Activated T-helper 17 cell treated with anti-CD3 and anti-CD28 coated beads, Interleukin-2, amount 50 U/mL, for 72 hours (primary cell): ENCODE results near the gene ICA1L. TPM values are rescaled to one million over a fixed set of nuclear protein-coding genes. Genes with fewer than 3 reads are reported as not detected.
"Not testable (repeated sequence)": the region's sequence is repeated elsewhere in the genome, so short reads cannot be mapped to it uniquely, and the experiment has no call there.

Experiments used
- ATAC-seq: fragments of 150-1000 bp; cut with Tn5 transposase; replicated peaks from 2 replicates; pipeline ENCODE4 v1.10.0; 2021; ENCODE audit warnings: mild to moderate bottlenecking, moderate library complexity
- H3K27ac Mint-ChIP-seq: one replicate; pipeline ENCODE4 v1.8.0; 2022; ENCODE audit warnings: mixed read lengths
- H3K27me3 Mint-ChIP-seq: one replicate; pipeline ENCODE4 v1.8.0; 2022; ENCODE audit warnings: mixed read lengths
- H3K36me3 Mint-ChIP-seq: one replicate; pipeline ENCODE4 v1.8.0; 2022; ENCODE audit warnings: low read depth, mild to moderate bottlenecking, mixed read lengths
- H3K4me1 Mint-ChIP-seq: one replicate; pipeline ENCODE4 v1.8.0; 2022; ENCODE audit warnings: mixed read lengths
- H3K4me3 Mint-ChIP-seq: one replicate; pipeline ENCODE4 v1.8.0; 2022; ENCODE audit warnings: mild to moderate bottlenecking, mixed read lengths
- H3K9me3 Mint-ChIP-seq: one replicate; pipeline ENCODE4 v1.8.0; 2022; ENCODE audit warnings: mixed read lengths
- total RNA-seq, 2 donors: library from RNA; stranded (reverse); gene quantifications; one replicate each; pipeline ENCODE4 v1.2.3, GENCODE V29; 2022

ICA1L gene
- 1 to 10 TPM; 2.0 to 3.2 TPM for total RNA-seq

GRCh38 chr2:202871300-202872141 is at the start of gene ICA1L:
ICA1L (minus strand) TSS chr2:202871766; CDS start chr2:202829009, 42,757 bp downstream.
- Mint-ChIP-seq H3K4me1 (peaks cover 7% of the 10 kb centered on the region), H3K9me3 (no peaks in the 10 kb centered on the region), H3K4me3 (peak within 1 kb of the TSS; percentile 93), H3K27ac (peak within 1 kb of the TSS; percentile 73), H3K27me3 (no peaks in the 10 kb centered on the region), H3K36me3 (no peaks in the 10 kb centered on the region)
- peak; percentile 66 for ATAC-seq

- ATAC-seq, result no peak
- no peaks in the 10 kb centered on the region for H3K4me1 Mint-ChIP-seq
- H3K27me3 Mint-ChIP-seq, result no peaks in the 10 kb centered on the region
- H3K36me3 Mint-ChIP-seq, result peaks cover 15% of the 10 kb centered on the region
- H3K9me3 Mint-ChIP-seq, result no peaks in the 10 kb centered on the region
- H3K4me3 Mint-ChIP-seq, result no peak overlapping the region
- no peak overlapping the region for H3K27ac Mint-ChIP-seq
Observed at GRCh38 chr2:202918860-202919259, 47.3 kb upstream of the ICA1L start.

GRCh38 chr2:202912342-202913201 is 41.0 kb upstream of the ICA1L start:
- not testable (repeated sequence) for H3K27me3 Mint-ChIP-seq, H3K9me3 Mint-ChIP-seq, H3K36me3 Mint-ChIP-seq
- ATAC-seq, result peak; percentile 84
- peaks cover 18% of the 10 kb centered on the region for H3K4me1 Mint-ChIP-seq
- peak overlapping the region; percentile 91 for H3K4me3 Mint-ChIP-seq
- peak overlapping the region; percentile 92 for H3K27ac Mint-ChIP-seq

GRCh38 chr2:202911512-202912341 is 40.2 kb upstream of the ICA1L start, which contains the start of the genes CARF and WDR12:
CARF (plus strand) TSS chr2:202912275; CDS start chr2:202941903, 29,628 bp downstream.
WDR12 (minus strand) TSS chr2:202911673; CDS start chr2:202911476, 197 bp downstream.
- Mint-ChIP-seq H3K27me3 (no peaks in the 10 kb centered on the region), H3K9me3 (no peaks in the 10 kb centered on the region), H3K36me3 (peaks cover 14% of the 10 kb centered on the region), H3K4me1 (peaks cover 18% of the 10 kb centered on the region), H3K4me3 (peak within 1 kb of the TSS; percentile 91), H3K27ac (peak within 1 kb of the TSS; percentile 92)
- peak; percentile 91 for ATAC-seq

- H3K36me3 Mint-ChIP-seq, result peaks cover 18% of the 10 kb centered on the region
- peak overlapping the region; percentile 91 for H3K4me3 Mint-ChIP-seq
- H3K4me1 Mint-ChIP-seq, result peaks cover 18% of the 10 kb centered on the region
- H3K27ac Mint-ChIP-seq, result peak overlapping the region; percentile 92
- no peaks in the 10 kb centered on the region for H3K9me3 Mint-ChIP-seq
- no peak for ATAC-seq
- H3K27me3 Mint-ChIP-seq, result no peaks in the 10 kb centered on the region
Observed at GRCh38 chr2:202911203-202911511, 39.6 kb upstream of the ICA1L start.

- peaks cover 18% of the 10 kb centered on the region for H3K4me1 Mint-ChIP-seq
- H3K27ac Mint-ChIP-seq, result peak overlapping the region; percentile 92
- no peaks in the 10 kb centered on the region for H3K27me3 Mint-ChIP-seq
- peak overlapping the region; percentile 91 for H3K4me3 Mint-ChIP-seq
- no peak for ATAC-seq
- no peaks in the 10 kb centered on the region for H3K9me3 Mint-ChIP-seq
- peaks cover 23% of the 10 kb centered on the region for H3K36me3 Mint-ChIP-seq
Observed at GRCh38 chr2:202910698-202911097, 39.1 kb upstream of the ICA1L start.

GRCh38 chr2:202910250-202910649 is 38.7 kb upstream of the ICA1L start:
- not testable (repeated sequence) for H3K9me3 Mint-ChIP-seq, H3K27me3 Mint-ChIP-seq, ATAC-seq, H3K27ac Mint-ChIP-seq
- H3K4me3 Mint-ChIP-seq, result peak overlapping the region; percentile 91
- H3K36me3 Mint-ChIP-seq, result peaks cover 27% of the 10 kb centered on the region
- peaks cover 18% of the 10 kb centered on the region for H3K4me1 Mint-ChIP-seq

- Mint-ChIP-seq H3K36me3 (peaks cover 32% of the 10 kb centered on the region), H3K27ac (no peak overlapping the region), H3K9me3 (no peaks in the 10 kb centered on the region), H3K4me1 (peaks cover 19% of the 10 kb centered on the region), H3K4me3 (peak overlapping the region; percentile 91), H3K27me3 (no peaks in the 10 kb centered on the region)
- no peak for ATAC-seq
Observed at GRCh38 chr2:202909394-202910192, 38.0 kb upstream of the ICA1L start.

- ATAC-seq, result no peak
- Mint-ChIP-seq H3K9me3 (no peaks in the 10 kb centered on the region), H3K4me3 (no peak overlapping the region)
Observed at GRCh38 chr2:202908186-202908585, 36.6 kb upstream of the ICA1L start.

GRCh38 chr2:202905507-202905906 is 33.9 kb upstream of the ICA1L start:
- H3K27me3 Mint-ChIP-seq, H3K4me3 Mint-ChIP-seq, ATAC-seq, H3K9me3 Mint-ChIP-seq, H3K27ac Mint-ChIP-seq: not testable (repeated sequence)
- Mint-ChIP-seq H3K4me1 (peaks cover 23% of the 10 kb centered on the region), H3K36me3 (peaks cover 65% of the 10 kb centered on the region)

More at GRCh38 chr2:202908186-202908585, 36.6 kb upstream of the ICA1L start:
- peaks cover 23% of the 10 kb centered on the region for H3K4me1 Mint-ChIP-seq
- peaks cover 46% of the 10 kb centered on the region for H3K36me3 Mint-ChIP-seq
- no peak overlapping the region for H3K27ac Mint-ChIP-seq
- no peaks in the 10 kb centered on the region for H3K27me3 Mint-ChIP-seq

- Mint-ChIP-seq H3K4me1 (no peaks in the 10 kb centered on the region), H3K36me3 (peaks cover 82% of the 10 kb centered on the region), H3K27ac (no peak overlapping the region), H3K4me3 (no peak overlapping the region), H3K27me3 (no peaks in the 10 kb centered on the region), H3K9me3 (no peaks in the 10 kb centered on the region)
- no peak for ATAC-seq
Observed at GRCh38 chr2:202885190-202885589, 13.6 kb upstream of the ICA1L start.

- H3K36me3 Mint-ChIP-seq, result peaks cover 82% of the 10 kb centered on the region
- no peaks in the 10 kb centered on the region for H3K4me1 Mint-ChIP-seq
- ATAC-seq, result no peak
- H3K9me3 Mint-ChIP-seq, result no peaks in the 10 kb centered on the region
- peak overlapping the region; percentile 16 for H3K27ac Mint-ChIP-seq
- no peaks in the 10 kb centered on the region for H3K27me3 Mint-ChIP-seq
- no peak overlapping the region for H3K4me3 Mint-ChIP-seq
Observed at GRCh38 chr2:202883987-202884675, 12.6 kb upstream of the ICA1L start.

- no peak overlapping the region for H3K4me3 Mint-ChIP-seq
- peaks cover 62% of the 10 kb centered on the region for H3K36me3 Mint-ChIP-seq
- no peaks in the 10 kb centered on the region for H3K9me3 Mint-ChIP-seq
- H3K27me3 Mint-ChIP-seq, result no peaks in the 10 kb centered on the region
- ATAC-seq, result no peak
- no peak overlapping the region for H3K27ac Mint-ChIP-seq
- no peaks in the 10 kb centered on the region for H3K4me1 Mint-ChIP-seq
Observed at GRCh38 chr2:202881570-202881969, 10.0 kb upstream of the ICA1L start.
